Measurements from ENCODE around the gene SYCE3. TPM values are rescaled to one million over a fixed set of nuclear protein-coding genes. Genes with fewer than 3 reads are reported as not detected.

Gene SYCE3
- total RNA-seq, 1 donor from 2014 or later: 0.76 TPM

DNA sequence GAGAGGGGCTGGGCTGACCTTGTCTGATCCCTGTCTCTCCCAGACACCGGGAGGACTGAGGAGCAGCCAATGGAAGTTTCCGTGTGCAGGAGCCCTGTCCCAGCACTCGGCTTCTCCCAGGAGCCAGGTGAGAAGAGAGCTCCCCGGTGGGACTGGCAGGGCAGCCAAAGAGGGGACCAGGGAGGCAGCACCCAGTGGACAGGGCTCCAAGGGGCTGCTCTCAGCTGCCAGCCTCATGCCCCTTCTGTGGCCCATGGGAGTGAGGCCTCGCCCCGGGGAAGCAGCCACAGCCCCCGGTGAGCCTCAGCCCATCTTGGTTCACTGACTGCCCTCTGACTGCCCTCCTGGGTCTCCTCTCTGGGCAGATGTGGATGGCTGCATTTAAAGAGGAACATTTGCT lies 44.1 kb downstream of the SYCE3 start:
- no peak for DNase-seq (ENCODE audit: low spot score in 2 of 2, unreplicated experiment in 2 of 2)
- no peak overlapping the region for H3K27ac Mint-ChIP-seq
- TF ChIP-seq, protein P1, sequence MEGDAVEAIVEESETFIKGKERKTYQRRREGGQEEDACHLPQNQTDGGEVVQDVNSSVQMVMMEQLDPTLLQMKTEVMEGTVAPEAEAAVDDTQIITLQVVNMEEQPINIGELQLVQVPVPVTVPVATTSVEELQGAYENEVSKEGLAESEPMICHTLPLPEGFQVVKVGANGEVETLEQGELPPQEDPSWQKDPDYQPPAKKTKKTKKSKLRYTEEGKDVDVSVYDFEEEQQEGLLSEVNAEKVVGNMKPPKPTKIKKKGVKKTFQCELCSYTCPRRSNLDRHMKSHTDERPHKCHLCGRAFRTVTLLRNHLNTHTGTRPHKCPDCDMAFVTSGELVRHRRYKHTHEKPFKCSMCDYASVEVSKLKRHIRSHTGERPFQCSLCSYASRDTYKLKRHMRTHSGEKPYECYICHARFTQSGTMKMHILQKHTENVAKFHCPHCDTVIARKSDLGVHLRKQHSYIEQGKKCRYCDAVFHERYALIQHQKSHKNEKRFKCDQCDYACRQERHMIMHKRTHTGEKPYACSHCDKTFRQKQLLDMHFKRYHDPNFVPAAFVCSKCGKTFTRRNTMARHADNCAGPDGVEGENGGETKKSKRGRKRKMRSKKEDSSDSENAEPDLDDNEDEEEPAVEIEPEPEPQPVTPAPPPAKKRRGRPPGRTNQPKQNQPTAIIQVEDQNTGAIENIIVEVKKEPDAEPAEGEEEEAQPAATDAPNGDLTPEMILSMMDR (IDR thresholded peaks at IDR 0.05; ENCODE audit: unreplicated experiment): no peak
- no peaks in the 10 kb centered on the region for H3K27me3 Mint-ChIP-seq (ENCODE audit: low read depth)
- peaks cover 9% of the 10 kb centered on the region for H3K36me3 Mint-ChIP-seq
- H3K9me3 Mint-ChIP-seq: no peaks in the 10 kb centered on the region
- H3K4me3 Mint-ChIP-seq: no peak overlapping the region
- H3K4me1 Mint-ChIP-seq: no peaks in the 10 kb centered on the region

DNA sequence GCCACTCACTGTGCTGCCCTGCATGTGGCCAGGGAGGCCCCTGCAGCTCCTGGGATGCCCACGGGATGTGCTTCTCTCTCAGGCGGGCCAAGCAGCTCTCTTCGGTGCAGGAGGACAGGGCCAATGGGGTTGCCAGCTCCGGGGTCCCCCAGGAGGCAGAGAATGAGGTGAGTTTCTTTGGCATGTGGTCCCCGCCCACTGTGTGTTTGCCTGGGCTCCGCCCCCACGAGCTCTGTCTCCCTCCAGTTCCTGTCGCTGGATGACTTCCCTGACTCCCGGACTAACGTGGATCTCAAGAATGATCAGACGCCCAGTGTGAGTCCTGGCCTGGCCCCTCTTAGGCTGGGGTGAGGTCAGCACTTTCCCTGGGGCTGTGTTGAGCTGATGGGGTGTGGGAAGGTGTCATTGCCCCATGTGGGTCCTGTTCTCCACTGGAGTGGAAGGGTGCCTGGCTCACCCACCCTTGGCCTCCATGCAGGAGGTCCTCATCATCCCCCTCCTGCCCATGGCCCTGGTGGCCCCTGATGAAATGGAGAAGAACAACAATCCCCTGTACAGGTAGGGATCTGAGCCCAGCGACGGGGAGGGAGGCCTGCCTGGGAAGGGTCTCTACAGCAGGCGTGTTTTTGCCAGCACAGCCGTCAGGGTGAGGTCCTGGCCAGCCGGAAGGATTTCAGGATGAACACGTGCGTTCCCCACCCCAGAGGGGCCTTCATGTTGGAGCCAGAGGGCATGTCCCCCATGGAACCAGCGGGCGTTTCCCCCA lies 45.0 kb downstream of the SYCE3 start:
- Mint-ChIP-seq H3K36me3 (peaks cover 9% of the 10 kb centered on the region), H3K27ac (no peak overlapping the region), H3K27me3 (ENCODE audit: low read depth) (no peaks in the 10 kb centered on the region), H3K4me1 (no peaks in the 10 kb centered on the region), H3K4me3 (no peak overlapping the region), H3K9me3 (no peaks in the 10 kb centered on the region)
- TF ChIP-seq, protein P1 (IDR thresholded peaks at IDR 0.05; ENCODE audit: unreplicated experiment): no peak
- DNase-seq (ENCODE audit: low spot score in 2 of 2, unreplicated experiment in 2 of 2): no peak

DNA sequence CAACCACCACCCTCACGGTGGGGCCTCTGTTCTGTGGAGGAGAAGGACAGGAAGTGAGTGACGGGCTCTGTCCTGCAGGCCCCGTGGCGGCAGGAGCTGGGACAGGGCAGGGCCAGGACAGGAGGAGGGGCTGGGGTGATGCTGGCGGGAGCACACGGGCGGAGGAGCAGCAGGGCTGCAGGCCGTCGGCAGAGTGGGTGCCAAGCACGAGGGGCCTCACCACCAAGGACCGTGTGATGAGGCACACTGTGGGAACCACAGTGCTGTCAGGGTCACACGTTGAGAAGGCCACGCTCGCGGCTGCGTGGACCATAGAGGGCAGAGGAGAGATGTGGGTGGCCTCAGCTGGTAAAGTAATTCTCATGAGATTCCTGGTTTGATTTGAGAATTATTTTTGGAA lies 45.8 kb downstream of the SYCE3 start:
- Mint-ChIP-seq H3K27me3 (ENCODE audit: low read depth) (no peaks in the 10 kb centered on the region), H3K9me3 (no peaks in the 10 kb centered on the region), H3K4me1 (no peaks in the 10 kb centered on the region), H3K27ac (no peak overlapping the region), H3K36me3 (peaks cover 13% of the 10 kb centered on the region), H3K4me3 (no peak overlapping the region)
- TF ChIP-seq, protein P1 (IDR thresholded peaks at IDR 0.05; ENCODE audit: unreplicated experiment): no peak
- DNase-seq (ENCODE audit: low spot score in 2 of 2, unreplicated experiment in 2 of 2): no peak

DNA sequence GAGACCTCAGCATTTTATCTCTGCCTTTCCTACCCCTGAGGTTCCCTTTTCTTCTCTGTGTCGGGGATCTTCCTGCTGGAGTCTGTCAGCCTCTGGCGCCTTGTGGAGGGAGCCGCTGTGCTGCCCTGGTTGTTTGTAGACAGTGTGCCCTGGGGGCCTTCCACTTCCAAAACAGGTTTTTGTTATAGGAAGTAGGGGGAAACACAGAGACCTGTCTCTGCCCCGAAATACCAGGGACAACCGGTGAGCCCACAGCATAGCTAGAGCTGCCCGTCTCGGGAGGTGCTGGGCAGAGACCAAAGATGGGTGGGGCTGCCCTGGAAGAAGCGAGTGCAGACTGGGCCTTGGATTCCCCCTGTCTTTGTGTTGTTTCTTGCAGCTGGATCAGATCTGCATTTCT lies 46.7 kb downstream of the SYCE3 start:
- no peaks in the 10 kb centered on the region for H3K9me3 Mint-ChIP-seq
- H3K4me3 Mint-ChIP-seq: no peak overlapping the region
- no peak overlapping the region for H3K27ac Mint-ChIP-seq
- no peaks in the 10 kb centered on the region for H3K4me1 Mint-ChIP-seq
- H3K36me3 Mint-ChIP-seq: peaks cover 13% of the 10 kb centered on the region
- no peaks in the 10 kb centered on the region for H3K27me3 Mint-ChIP-seq (ENCODE audit: low read depth)
- DNase-seq (ENCODE audit: low spot score in 2 of 2, unreplicated experiment in 2 of 2): no peak
- TF ChIP-seq, protein P1 (IDR thresholded peaks at IDR 0.05; ENCODE audit: unreplicated experiment): no peak

DNA sequence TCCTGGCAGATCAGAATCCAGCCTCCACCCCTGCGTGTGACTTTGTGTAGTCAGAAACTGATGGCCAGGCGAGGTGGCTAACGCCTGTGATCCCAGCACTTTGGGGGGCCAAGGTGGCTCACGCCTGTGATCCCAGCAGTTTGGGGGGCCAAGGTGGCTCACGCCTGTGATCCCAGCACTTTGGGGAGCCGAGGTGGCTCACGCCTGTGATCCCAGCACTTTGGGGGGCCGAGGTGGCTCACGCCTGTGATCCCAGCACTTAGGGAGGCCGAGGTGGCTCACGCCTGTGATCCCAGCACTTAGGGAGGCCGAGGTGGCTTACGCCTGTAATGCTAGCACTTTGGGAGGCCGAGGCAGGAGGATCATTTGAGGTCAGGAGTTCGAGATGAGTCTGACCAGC lies 49.5 kb downstream of the SYCE3 start:
- DNase-seq (ENCODE audit: low spot score in 2 of 2, unreplicated experiment in 2 of 2): no peak
- Mint-ChIP-seq H3K4me1 (peaks cover 11% of the 10 kb centered on the region), H3K4me3 (no peak overlapping the region), H3K36me3 (peaks cover 8% of the 10 kb centered on the region), H3K27ac (no peak overlapping the region), H3K27me3 (ENCODE audit: low read depth) (no peaks in the 10 kb centered on the region), H3K9me3 (no peaks in the 10 kb centered on the region)
- TF ChIP-seq, protein P1 (IDR thresholded peaks at IDR 0.05; ENCODE audit: unreplicated experiment): no peak
